ENCODE data around the gene ACR. TPM values are rescaled to one million over a fixed set of nuclear protein-coding genes. Genes with fewer than 3 reads are reported as not detected.

Gene ACR
- total RNA-seq, 1 donor from 2014 or later, result not detected

GRCh38 chr22:50715776-50716175, 22.2 kb upstream of the ACR start:
- Histone ChIP-seq H3K4me3 (ENCODE audit: insufficient read depth, low read depth, low read length) (no peak overlapping the region), H4K20me1 (ENCODE audit: insufficient read depth, low read length) (peaks cover 9% of the 10 kb centered on the region), H3K79me2 (ENCODE audit: insufficient read depth, low read length) (no peaks in the 10 kb centered on the region), H3K36me3 (ENCODE audit: insufficient read depth, low read length) (no peaks in the 10 kb centered on the region), H3K27me3 (ENCODE audit: insufficient read depth, low read length) (no peaks in the 10 kb centered on the region), H3K4me1 (ENCODE audit: insufficient read depth, low read length) (no peaks in the 10 kb centered on the region), H3K9ac (ENCODE audit: low read length) (no peak overlapping the region), H3K4me2 (ENCODE audit: low read length) (no peak overlapping the region), H3K9me3 (ENCODE audit: insufficient read depth, low read depth, low read length) (no peaks in the 10 kb centered on the region), H3K27ac (ENCODE audit: low read depth, low read length) (no peak overlapping the region), H2AFZ (ENCODE audit: low read depth, low read length) (no peak overlapping the region)
- peaks cover 48% of the 10 kb centered on the region for H3K27me3 Mint-ChIP-seq (ENCODE audit: low read depth, unreplicated experiment)
- no peak for DNase-seq (ENCODE audit: low read depth)
- H3K9me3 Mint-ChIP-seq (ENCODE audit: unreplicated experiment), result peaks cover 6% of the 10 kb centered on the region
- H3K27ac Mint-ChIP-seq (ENCODE audit: unreplicated experiment), result no peak overlapping the region
- no peaks in the 10 kb centered on the region for H3K4me1 Mint-ChIP-seq (ENCODE audit: low read depth, unreplicated experiment)
- TF ChIP-seq EZH2 (IDR thresholded peaks at IDR 0.05; ENCODE audit: insufficient read depth, low read length), result no peak
- no peak for TF ChIP-seq CTCF (IDR thresholded peaks at IDR 0.05; ENCODE audit: insufficient read depth, low read depth, low read length)
- FAIRE-seq, result no peak
- H3K4me3 Mint-ChIP-seq (ENCODE audit: unreplicated experiment), result no peak overlapping the region
- peaks cover 29% of the 10 kb centered on the region for H3K36me3 Mint-ChIP-seq (ENCODE audit: low read depth, unreplicated experiment)

- peaks cover 6% of the 10 kb centered on the region for H3K9me3 Mint-ChIP-seq (ENCODE audit: unreplicated experiment)
- no peaks in the 10 kb centered on the region for H3K9me3 ChIP-seq (ENCODE audit: insufficient read depth, low read depth, low read length)
- TF ChIP-seq EZH2 (IDR thresholded peaks at IDR 0.05; ENCODE audit: insufficient read depth, low read length) (no peak), CTCF (IDR thresholded peaks at IDR 0.05; ENCODE audit: insufficient read depth, low read depth, low read length) (no peak)
- no peaks in the 10 kb centered on the region for H3K4me1 Mint-ChIP-seq (ENCODE audit: low read depth, unreplicated experiment)
- DNase-seq (ENCODE audit: low read depth) (no peak), FAIRE-seq (no peak)
- no peaks in the 10 kb centered on the region for H3K79me2 ChIP-seq (ENCODE audit: insufficient read depth, low read length)
- no peaks in the 10 kb centered on the region for H3K36me3 ChIP-seq (ENCODE audit: insufficient read depth, low read length)
- H3K4me3 Mint-ChIP-seq (ENCODE audit: unreplicated experiment), result no peak overlapping the region
- H3K36me3 Mint-ChIP-seq (ENCODE audit: low read depth, unreplicated experiment), result peaks cover 29% of the 10 kb centered on the region
- H3K27me3 ChIP-seq (ENCODE audit: insufficient read depth, low read length), result no peaks in the 10 kb centered on the region
- H3K4me2 ChIP-seq (ENCODE audit: low read length), result no peak overlapping the region
- no peak overlapping the region for H3K9ac ChIP-seq (ENCODE audit: low read length)
- H3K27ac Mint-ChIP-seq (ENCODE audit: unreplicated experiment), result no peak overlapping the region
- peaks cover 8% of the 10 kb centered on the region for H4K20me1 ChIP-seq (ENCODE audit: insufficient read depth, low read length)
- H3K4me3 ChIP-seq (ENCODE audit: insufficient read depth, low read depth, low read length), result no peak overlapping the region
- peaks cover 48% of the 10 kb centered on the region for H3K27me3 Mint-ChIP-seq (ENCODE audit: low read depth, unreplicated experiment)
- H3K4me1 ChIP-seq (ENCODE audit: insufficient read depth, low read length), result no peaks in the 10 kb centered on the region
- no peak overlapping the region for H2AFZ ChIP-seq (ENCODE audit: low read depth, low read length)
- no peak overlapping the region for H3K27ac ChIP-seq (ENCODE audit: low read depth, low read length)
Observed at GRCh38 chr22:50716290-50717024, 21.5 kb upstream of the ACR start.

- Histone ChIP-seq H3K9me3 (ENCODE audit: insufficient read depth, low read depth, low read length) (no peaks in the 10 kb centered on the region), H3K36me3 (ENCODE audit: insufficient read depth, low read length) (no peaks in the 10 kb centered on the region), H3K4me1 (ENCODE audit: insufficient read depth, low read length) (no peaks in the 10 kb centered on the region), H3K27ac (ENCODE audit: low read depth, low read length) (no peak overlapping the region), H3K4me3 (ENCODE audit: insufficient read depth, low read depth, low read length) (no peak overlapping the region), H4K20me1 (ENCODE audit: insufficient read depth, low read length) (peaks cover 8% of the 10 kb centered on the region), H2AFZ (ENCODE audit: low read depth, low read length) (no peak overlapping the region), H3K4me2 (ENCODE audit: low read length) (no peak overlapping the region), H3K9ac (ENCODE audit: low read length) (no peak overlapping the region), H3K79me2 (ENCODE audit: insufficient read depth, low read length) (no peaks in the 10 kb centered on the region), H3K27me3 (ENCODE audit: insufficient read depth, low read length) (no peaks in the 10 kb centered on the region)
- Mint-ChIP-seq H3K27ac (ENCODE audit: unreplicated experiment) (no peak overlapping the region), H3K36me3 (ENCODE audit: low read depth, unreplicated experiment) (peaks cover 32% of the 10 kb centered on the region), H3K4me1 (ENCODE audit: low read depth, unreplicated experiment) (no peaks in the 10 kb centered on the region), H3K9me3 (ENCODE audit: unreplicated experiment) (peaks cover 8% of the 10 kb centered on the region), H3K4me3 (ENCODE audit: unreplicated experiment) (no peak overlapping the region), H3K27me3 (ENCODE audit: low read depth, unreplicated experiment) (peaks cover 55% of the 10 kb centered on the region)
- DNase-seq (ENCODE audit: low read depth), result no peak
- TF ChIP-seq CTCF (IDR thresholded peaks at IDR 0.05; ENCODE audit: insufficient read depth, low read depth, low read length), result no peak
- TF ChIP-seq EZH2 (IDR thresholded peaks at IDR 0.05; ENCODE audit: insufficient read depth, low read length), result no peak
- no peak for FAIRE-seq
Observed at GRCh38 chr22:50717709-50718351, 20.2 kb upstream of the ACR start.
